Osteocyte (in vitro differentiated cells): Measurements from ENCODE around the gene HNF1B. TPM values are rescaled to one million over a fixed set of nuclear protein-coding genes. Genes with fewer than 3 reads are reported as not detected.

ENCODE experiments used
- DNase-seq: peaks from one replicate; pipeline ENCODE4 v3.0.0; 2021; ENCODE audit warnings: mixed read lengths; ENCODE audit not compliant: unreplicated experiment; ENCODE audit errors: extremely low spot score
- H3K27ac Mint-ChIP-seq: one replicate; pipeline ENCODE4 v1.8.0; 2021; ENCODE audit warnings: mild to moderate bottlenecking, mixed read lengths; ENCODE audit not compliant: unreplicated experiment
- H3K27me3 Mint-ChIP-seq: one replicate; pipeline ENCODE4 v1.8.0; 2021; ENCODE audit warnings: mixed read lengths; ENCODE audit not compliant: unreplicated experiment
- H3K36me3 Mint-ChIP-seq: one replicate; pipeline ENCODE4 v1.8.0; 2021; ENCODE audit warnings: mixed read lengths; ENCODE audit not compliant: unreplicated experiment
- H3K4me1 Mint-ChIP-seq: one replicate; pipeline ENCODE4 v1.8.0; 2021; ENCODE audit warnings: mixed read lengths; ENCODE audit not compliant: unreplicated experiment
- H3K4me3 Mint-ChIP-seq: one replicate; pipeline ENCODE4 v1.8.0; 2021; ENCODE audit warnings: mild to moderate bottlenecking, moderate library complexity, mixed read lengths; ENCODE audit not compliant: unreplicated experiment
- H3K9me3 Mint-ChIP-seq: one replicate; pipeline ENCODE4 v1.8.0; 2021; ENCODE audit warnings: mixed read lengths; ENCODE audit not compliant: unreplicated experiment
- total RNA-seq: library from RNA; stranded (reverse); gene quantifications from 2 replicates; pipeline ENCODE4 v1.2.1, GENCODE V29; 2021
- TF ChIP-seq, protein P1 (sequence below): fragments of 200-600 bp; sonication (generic); IDR thresholded peaks from 2 replicates; pipeline ENCODE4 v1.5.0; 2021; ENCODE audit warnings: antibody characterized with exemption, mild to moderate bottlenecking, moderate library complexity

Gene HNF1B
- total RNA-seq, 1 donor from 2014 or later: 8.1 TPM

DNA sequence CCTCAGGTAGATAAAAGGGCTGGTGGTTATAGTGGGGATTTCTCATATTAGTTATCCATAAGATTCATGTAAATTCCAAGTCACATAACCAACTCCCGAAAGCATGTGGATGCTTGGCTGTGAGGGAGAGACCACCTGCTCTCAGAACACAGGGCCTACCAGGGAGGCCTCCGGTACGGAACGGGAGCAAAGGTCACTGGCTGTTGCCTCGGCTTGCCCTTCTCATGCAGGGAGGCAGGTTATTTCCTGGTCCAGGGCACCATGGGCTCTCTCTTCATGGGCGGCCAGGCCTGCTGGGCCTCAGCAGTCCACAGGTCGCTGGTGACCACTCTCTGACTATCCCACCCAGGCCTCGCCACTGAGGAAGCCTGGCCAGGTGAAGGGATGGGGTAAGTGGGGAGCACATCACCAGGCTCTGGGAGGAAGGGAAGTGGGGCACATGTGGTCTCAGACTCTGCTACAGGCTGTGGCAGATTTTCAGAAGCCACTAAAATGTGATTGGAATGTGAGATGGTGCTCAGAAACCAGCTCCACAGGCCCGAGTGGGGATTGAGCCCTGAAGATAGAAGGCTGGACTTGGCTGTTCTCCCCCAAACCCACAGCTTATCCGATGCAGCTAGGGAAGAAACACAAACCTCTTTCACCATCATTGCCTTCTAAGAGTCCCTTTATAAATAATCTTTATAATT, 45.4 kb downstream of the HNF1B start:
- H3K27me3 Mint-ChIP-seq: no peaks in the 10 kb centered on the region
- no peak overlapping the region for H3K4me3 Mint-ChIP-seq
- peaks cover 15% of the 10 kb centered on the region for H3K4me1 Mint-ChIP-seq
- no peaks in the 10 kb centered on the region for H3K9me3 Mint-ChIP-seq
- DNase-seq: no peak
- no peak overlapping the region for H3K27ac Mint-ChIP-seq
- TF ChIP-seq, protein P1, sequence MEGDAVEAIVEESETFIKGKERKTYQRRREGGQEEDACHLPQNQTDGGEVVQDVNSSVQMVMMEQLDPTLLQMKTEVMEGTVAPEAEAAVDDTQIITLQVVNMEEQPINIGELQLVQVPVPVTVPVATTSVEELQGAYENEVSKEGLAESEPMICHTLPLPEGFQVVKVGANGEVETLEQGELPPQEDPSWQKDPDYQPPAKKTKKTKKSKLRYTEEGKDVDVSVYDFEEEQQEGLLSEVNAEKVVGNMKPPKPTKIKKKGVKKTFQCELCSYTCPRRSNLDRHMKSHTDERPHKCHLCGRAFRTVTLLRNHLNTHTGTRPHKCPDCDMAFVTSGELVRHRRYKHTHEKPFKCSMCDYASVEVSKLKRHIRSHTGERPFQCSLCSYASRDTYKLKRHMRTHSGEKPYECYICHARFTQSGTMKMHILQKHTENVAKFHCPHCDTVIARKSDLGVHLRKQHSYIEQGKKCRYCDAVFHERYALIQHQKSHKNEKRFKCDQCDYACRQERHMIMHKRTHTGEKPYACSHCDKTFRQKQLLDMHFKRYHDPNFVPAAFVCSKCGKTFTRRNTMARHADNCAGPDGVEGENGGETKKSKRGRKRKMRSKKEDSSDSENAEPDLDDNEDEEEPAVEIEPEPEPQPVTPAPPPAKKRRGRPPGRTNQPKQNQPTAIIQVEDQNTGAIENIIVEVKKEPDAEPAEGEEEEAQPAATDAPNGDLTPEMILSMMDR: no peak
- no peaks in the 10 kb centered on the region for H3K36me3 Mint-ChIP-seq

DNA sequence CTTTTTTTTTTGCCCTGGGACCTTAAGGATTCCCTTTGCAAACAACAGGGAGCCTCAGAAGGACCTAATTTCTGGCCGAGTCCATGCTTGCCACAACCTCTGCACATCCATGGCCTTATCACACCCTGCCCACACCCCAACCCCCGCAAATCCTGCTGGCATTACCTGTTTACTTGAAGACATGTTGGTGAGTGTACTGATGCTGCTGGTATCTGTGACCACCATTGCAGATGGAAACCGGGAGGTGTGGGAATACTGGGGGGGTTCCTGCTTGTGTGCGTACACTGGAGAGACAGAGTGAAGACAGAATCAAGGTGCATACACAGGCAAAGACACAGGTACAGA, 46.0 kb downstream of the HNF1B start:
- Mint-ChIP-seq H3K27ac (no peak overlapping the region), H3K4me1 (peaks cover 15% of the 10 kb centered on the region), H3K36me3 (no peaks in the 10 kb centered on the region), H3K4me3 (no peak overlapping the region), H3K9me3 (no peaks in the 10 kb centered on the region), H3K27me3 (no peaks in the 10 kb centered on the region)
- TF ChIP-seq, protein P1: no peak
- DNase-seq: no peak

DNA sequence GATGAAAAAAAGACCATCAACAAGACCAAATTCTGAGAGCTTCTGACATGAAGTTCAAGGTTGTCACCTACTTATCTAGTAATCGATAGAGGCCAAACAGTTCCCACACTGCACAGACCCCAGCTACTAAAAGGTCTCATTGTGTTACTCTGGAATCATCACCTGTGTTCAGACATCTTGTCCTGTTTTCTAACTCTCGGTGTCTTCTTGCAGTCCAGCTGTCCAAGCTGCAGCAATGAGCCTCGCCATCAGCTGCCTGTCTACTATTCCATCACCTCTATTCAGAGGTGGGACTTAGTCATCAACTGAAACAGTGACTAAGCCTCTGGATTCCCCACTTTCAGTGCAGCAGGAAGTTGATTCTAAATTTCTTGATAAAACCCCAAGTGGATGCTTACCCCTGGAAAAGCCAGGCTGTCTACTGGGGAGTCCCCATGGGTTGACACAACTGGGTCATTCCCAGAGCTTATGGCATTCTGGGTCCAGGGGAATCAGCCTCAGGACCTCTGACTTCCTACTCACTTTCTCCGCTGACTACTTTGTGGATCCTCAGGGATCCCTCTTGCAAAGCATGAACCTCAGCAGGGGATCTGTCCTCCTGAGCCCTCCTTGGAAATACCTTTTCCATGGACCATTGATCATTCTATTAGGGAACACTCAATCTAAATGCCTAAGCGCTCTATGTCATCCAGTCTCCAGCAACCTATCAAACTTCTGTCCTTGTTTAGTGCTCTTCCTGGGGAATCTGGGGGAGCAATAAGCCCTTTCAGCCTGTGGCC, 46.5 kb downstream of the HNF1B start:
- no peak overlapping the region for H3K4me3 Mint-ChIP-seq
- H3K4me1 Mint-ChIP-seq: peaks cover 15% of the 10 kb centered on the region
- H3K36me3 Mint-ChIP-seq: no peaks in the 10 kb centered on the region
- H3K27me3 Mint-ChIP-seq: no peaks in the 10 kb centered on the region
- no peak for DNase-seq
- TF ChIP-seq, protein P1: no peak
- no peak overlapping the region for H3K27ac Mint-ChIP-seq
- H3K9me3 Mint-ChIP-seq: no peaks in the 10 kb centered on the region

DNA sequence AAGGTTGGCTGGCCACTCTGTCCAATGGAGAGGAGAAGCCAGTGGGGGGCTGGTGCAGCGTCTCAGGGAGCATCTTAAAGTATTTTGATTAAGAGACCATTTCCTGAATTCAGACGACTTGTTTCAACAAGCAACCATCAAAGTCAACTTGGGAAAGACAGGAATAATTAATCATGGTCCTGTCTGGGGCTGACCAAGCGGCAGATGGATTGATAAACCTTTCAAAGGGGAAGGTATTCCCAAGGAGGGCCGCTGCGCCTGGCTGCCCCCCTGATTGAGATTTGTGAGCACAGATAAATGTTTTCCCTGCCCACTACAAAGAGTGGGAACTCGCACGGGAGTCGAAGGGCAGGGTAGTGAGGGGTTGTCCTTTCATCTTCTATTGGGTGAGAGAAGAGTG, 47.5 kb downstream of the HNF1B start:
- Mint-ChIP-seq H3K27ac (no peak overlapping the region), H3K9me3 (no peaks in the 10 kb centered on the region), H3K4me1 (peaks cover 7% of the 10 kb centered on the region), H3K36me3 (no peaks in the 10 kb centered on the region), H3K4me3 (no peak overlapping the region), H3K27me3 (no peaks in the 10 kb centered on the region)
- TF ChIP-seq, protein P1: no peak
- no peak for DNase-seq

DNA sequence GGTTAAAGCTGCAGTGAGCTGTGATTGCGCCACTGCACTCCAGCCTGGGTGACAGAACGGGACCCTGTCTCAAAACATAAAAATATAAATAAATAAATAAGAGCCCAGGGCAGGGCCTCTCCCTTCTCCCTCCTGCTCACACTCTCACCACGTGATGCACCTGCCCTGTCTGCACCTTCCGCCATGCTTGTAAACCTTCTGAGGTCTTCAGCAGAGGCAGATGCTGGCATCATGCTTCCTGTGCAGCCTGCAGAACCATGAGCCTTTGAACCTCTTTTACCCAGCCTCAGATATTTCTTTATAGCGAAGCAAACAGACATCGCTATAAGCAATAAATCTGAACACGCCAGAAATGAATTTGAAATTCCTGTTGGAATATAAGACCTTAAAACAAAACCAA, 48.5 kb downstream of the HNF1B start:
- Mint-ChIP-seq H3K36me3 (no peaks in the 10 kb centered on the region), H3K27ac (no peak overlapping the region), H3K4me3 (no peak overlapping the region), H3K4me1 (no peaks in the 10 kb centered on the region), H3K27me3 (no peaks in the 10 kb centered on the region), H3K9me3 (no peaks in the 10 kb centered on the region)
- DNase-seq: no peak
- TF ChIP-seq, protein P1: no peak
